AG04450 (cell line): ENCODE measurements around the gene TNFAIP8. TPM values are rescaled to one million over a fixed set of nuclear protein-coding genes. Genes with fewer than 3 reads are reported as not detected.
"Not testable (repeated sequence)": the region's sequence is repeated elsewhere in the genome, so short reads cannot be mapped to it uniquely, and the experiment has no call there.

Source experiments
- CTCF ChIA-PET: fragments of 300-600, 350-600 bp; formaldehyde crosslinking; extraction: SDS; loops from one replicate; lab custom pipeline; 2022; ENCODE audit warnings: antibody characterized with exemption, inconsistent platforms; lab: Charles Lee
- POLR2A ChIA-PET: fragments of 350-600 bp; formaldehyde crosslinking; extraction: SDS; loops from one replicate; lab custom pipeline; 2021; ENCODE audit warnings: antibody characterized with exemption, inconsistent platforms; lab: Yijun Ruan, JAX
- DNase-seq: peaks from one replicate; pipeline ENCODE4 v3.0.0-alpha.2; 2011; ENCODE audit warnings: low read depth, low spot score
- H3K27ac ChIP-seq: one replicate; pipeline ENCODE4 v1.5.1; 2012; ENCODE audit warnings: low read depth, low read length, control low read depth
- H3K27me3 ChIP-seq: one replicate; pipeline ENCODE4 v1.6.0; 2012; ENCODE audit warnings: low read length; ENCODE audit not compliant: control insufficient read depth, insufficient read depth
- H3K4me3 ChIP-seq: 2 replicates; pipeline ENCODE4 v1.5.1; 2011; ENCODE audit warnings: mild to moderate bottlenecking, low read depth, low read length, control low read depth
- H3K9me3 ChIP-seq: 2 replicates; pipeline ENCODE4 v1.5.1; 2012; ENCODE audit warnings: low read length; ENCODE audit not compliant: control insufficient read depth, insufficient read depth
- polyA plus RNA-seq: library from polyadenylated mRNA; depleted of rRNA; stranded (reverse); fragments of >200 nt; gene quantifications from 2 replicates; pipeline ENCODE4 v1.2.3, GENCODE V29; 2011
- TF ChIP-seq, protein P1 (sequence below): IDR thresholded peaks from 2 replicates; pipeline ENCODE4 v1.5.1; 2011; ENCODE audit warnings: low read depth, low read length, control low read depth, inconsistent platforms

TNFAIP8 gene
- polyA plus RNA-seq, 1 experiment = 56.4 TPM

DNA sequence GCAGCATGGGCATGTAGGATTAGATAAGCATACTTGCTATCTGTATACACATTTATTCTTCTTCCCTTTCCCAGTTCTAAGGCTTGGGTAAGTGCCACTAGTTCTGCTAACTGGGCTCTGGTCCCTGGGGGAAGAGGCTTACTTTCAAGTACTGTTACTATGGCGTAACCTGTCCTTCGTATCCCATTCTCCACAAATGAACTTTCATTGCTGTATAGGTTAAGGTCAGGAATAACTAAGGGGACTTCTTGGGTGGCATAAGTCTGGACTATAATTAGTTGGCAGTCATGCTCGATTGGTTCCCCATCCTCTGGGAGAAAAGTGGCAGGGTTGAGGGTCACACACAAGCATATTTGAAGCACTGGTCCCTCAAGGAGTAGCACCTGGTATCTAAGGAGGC lies 72.8 kb downstream of the TNFAIP8 start:
- H3K27me3 ChIP-seq, H3K9me3 ChIP-seq, POLR2A ChIA-PET, H3K4me3 ChIP-seq, H3K27ac ChIP-seq, DNase-seq, CTCF ChIA-PET: not testable (repeated sequence)

DNA sequence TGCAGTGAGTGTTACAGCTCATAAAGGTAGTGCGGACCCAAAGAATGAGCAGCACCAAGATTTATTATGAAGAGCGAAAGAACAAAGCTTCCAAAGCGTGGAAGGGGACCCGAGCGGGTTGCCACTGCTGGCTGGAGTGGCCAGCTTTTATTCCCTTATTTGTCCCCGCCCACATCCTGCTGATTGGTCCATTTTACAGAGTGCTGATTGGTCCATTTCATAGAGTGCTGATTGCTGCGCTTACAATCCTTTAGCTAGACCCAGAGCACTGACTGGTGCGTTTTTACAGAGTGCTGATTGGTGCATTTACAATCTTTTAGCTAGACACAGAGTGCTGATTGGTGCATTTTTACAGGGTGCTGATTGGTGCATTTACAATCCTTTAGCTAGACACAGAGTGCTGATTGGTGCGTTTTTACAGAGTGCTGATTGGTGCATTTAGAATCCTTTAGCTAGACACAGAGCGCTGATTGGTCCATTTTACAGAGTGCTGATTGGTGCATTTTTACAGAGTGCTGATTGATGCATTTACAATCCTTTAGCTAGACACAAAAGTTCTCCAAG lies 76.9 kb downstream of the TNFAIP8 start:
- POLR2A ChIA-PET, H3K27me3 ChIP-seq, H3K9me3 ChIP-seq, DNase-seq, H3K27ac ChIP-seq, H3K4me3 ChIP-seq: not testable (repeated sequence)
- CTCF ChIA-PET = interaction anchor here (4.4 kb wide), 1 partner anchor 445 kb away, joined by 72 read pairs; the partner anchor contains the start of gene DTWD2

DNA sequence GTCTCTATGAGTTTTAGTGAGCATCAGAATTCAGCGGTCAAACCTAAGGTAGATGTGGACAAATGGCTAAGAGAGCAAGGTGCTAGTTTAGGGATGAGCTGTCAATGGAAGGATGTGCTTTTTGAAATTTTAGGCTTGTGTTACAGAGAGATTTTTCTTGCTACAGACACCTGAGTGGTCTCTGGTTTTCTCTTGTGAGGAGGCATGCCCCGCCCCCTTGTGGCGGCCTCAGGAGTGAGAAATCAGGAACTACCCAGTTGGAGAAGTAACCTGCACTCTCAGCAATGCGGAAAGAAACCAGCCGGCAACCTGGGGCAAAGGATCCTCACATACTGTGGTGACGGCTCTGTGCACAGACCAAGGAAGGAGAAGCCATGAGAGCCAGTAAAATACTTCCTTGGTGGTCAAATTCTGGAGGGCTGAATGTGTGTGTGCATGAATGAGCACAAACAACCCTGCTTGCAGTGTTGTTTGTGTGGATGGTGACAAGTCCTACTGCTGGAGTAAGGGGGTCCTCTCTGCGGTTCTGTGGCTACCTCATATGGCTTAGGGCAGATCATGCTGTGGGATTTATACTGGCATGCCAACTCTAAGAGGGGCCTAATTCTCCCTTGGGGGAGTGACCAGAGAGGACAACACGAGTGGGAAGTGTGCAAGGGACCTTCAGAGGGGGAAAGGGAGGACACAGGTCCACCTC lies 79.8 kb downstream of the TNFAIP8 start:
- ChIA-PET CTCF (interaction anchor here (0.8 to 4.4 kb wide), 17 partner anchors 10 to 453 kb away, joined by 3 to 72 read pairs (median 5); partner anchors contain the start of genes DMXL1 and DTWD2), POLR2A (no interaction called here)
- peaks cover 5% of the 10 kb centered on the region; the same call in 1 of the 2 replicates for H3K9me3 ChIP-seq
- H3K27ac ChIP-seq = no peak overlapping the region
- TF ChIP-seq, protein P1, sequence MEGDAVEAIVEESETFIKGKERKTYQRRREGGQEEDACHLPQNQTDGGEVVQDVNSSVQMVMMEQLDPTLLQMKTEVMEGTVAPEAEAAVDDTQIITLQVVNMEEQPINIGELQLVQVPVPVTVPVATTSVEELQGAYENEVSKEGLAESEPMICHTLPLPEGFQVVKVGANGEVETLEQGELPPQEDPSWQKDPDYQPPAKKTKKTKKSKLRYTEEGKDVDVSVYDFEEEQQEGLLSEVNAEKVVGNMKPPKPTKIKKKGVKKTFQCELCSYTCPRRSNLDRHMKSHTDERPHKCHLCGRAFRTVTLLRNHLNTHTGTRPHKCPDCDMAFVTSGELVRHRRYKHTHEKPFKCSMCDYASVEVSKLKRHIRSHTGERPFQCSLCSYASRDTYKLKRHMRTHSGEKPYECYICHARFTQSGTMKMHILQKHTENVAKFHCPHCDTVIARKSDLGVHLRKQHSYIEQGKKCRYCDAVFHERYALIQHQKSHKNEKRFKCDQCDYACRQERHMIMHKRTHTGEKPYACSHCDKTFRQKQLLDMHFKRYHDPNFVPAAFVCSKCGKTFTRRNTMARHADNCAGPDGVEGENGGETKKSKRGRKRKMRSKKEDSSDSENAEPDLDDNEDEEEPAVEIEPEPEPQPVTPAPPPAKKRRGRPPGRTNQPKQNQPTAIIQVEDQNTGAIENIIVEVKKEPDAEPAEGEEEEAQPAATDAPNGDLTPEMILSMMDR = peak; percentile 83
- no peak overlapping the region for H3K4me3 ChIP-seq
- peak; percentile 23 for DNase-seq
- peaks cover 2% of the 10 kb centered on the region for H3K27me3 ChIP-seq

DNA sequence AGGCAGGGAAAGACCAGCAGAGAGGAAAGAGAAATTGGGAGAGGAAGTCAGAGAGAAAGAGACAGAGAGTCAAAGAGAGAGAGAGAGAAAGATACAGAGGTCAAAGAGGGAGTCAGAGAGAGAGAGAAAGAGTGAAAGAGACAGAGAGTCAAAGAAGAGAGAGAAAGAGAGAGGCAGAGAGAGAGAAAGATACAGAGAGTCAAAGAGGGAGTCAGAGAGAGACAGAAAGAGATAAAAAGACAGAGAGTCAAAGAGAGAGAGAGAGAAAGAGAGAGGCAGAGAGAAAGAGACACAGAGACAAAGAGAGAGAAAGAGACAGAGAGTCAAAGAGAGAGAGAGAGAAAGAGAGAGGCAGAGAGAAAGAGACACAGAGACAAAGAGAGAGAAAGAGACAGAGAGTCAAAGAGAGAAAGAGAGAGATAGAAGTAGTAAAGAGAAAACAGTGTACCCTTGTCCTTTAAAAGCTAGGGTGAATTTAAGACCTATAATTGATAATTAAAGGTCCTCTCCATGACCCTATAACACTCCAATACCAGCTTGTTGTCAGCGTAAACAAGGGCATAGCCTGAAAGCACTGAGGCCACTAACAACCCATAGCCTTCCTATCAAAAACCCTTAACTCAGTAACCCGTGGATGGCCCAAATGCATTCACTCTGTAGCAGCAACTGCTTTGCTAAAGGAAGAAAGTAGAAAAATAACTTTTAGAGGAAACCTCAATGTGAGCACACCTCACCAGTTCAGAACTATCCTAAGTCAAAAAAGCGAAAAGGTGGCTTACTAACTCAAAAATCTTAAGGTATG lies 82.2 kb downstream of the TNFAIP8 start:
- H3K27ac ChIP-seq, CTCF ChIA-PET, H3K4me3 ChIP-seq, H3K9me3 ChIP-seq, DNase-seq, H3K27me3 ChIP-seq: not testable (repeated sequence)
- POLR2A ChIA-PET = interaction anchor here (0.7 kb wide), 1 partner anchor 289 kb away, joined by 3 read pairs; no protein-coding TSS in a partner anchor

DNA sequence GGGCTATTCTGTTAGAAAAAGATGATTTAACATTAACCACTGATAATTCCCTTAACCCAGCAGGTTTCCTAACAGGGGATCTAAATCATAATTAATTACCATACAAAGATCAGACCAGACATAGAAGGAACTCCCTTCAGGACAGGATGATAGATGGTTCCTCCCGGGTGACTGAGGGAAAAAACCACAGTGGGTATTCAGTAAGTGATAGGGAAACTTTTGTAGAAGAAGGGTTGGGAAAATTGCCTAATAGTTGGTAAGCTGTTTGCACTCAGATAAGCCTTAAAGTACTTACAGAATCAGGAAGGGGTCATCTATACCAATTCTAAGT lies 82.7 kb downstream of the TNFAIP8 start:
- H3K4me3 ChIP-seq, POLR2A ChIA-PET, H3K27me3 ChIP-seq, H3K27ac ChIP-seq, DNase-seq, H3K9me3 ChIP-seq: not testable (repeated sequence)
- CTCF ChIA-PET = interaction anchor here (0.7 kb wide), 1 partner anchor 451 kb away, joined by 4 read pairs; no protein-coding TSS in a partner anchor

DNA sequence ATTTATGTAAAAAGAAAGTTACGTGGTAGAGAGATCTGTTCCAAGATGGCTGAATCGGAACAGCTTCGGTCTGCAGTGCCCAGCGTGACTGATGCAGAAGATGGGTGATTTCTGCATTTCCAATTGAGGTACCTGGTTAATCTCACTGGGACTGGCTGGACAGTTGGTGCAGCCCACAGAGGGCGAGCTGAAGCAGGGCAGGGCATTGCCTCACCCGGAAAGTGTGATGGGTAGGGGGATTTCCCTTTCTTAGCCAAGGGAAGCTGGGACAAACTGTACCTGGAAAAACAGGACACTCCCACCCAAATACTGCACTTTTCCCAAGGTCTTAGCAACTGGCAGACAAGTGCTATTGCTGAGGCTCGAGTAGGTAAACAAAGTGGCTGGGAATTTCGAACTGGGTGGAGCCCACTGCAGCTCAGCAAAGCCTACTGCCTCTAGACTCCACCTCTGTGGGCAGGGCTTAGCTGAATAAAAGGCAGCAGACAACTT lies 83.4 kb downstream of the TNFAIP8 start:
- H3K9me3 ChIP-seq = no peaks in the 10 kb centered on the region
- H3K27ac ChIP-seq = no peak overlapping the region
- no peak for DNase-seq
- no peaks in the 10 kb centered on the region for H3K27me3 ChIP-seq
- H3K4me3 ChIP-seq = no peak overlapping the region
- ChIA-PET POLR2A (no interaction called here), CTCF (interaction anchor here (0.7 kb wide), 1 partner anchor 452 kb away, joined by 4 read pairs; no protein-coding TSS in a partner anchor)
- TF ChIP-seq, protein P1 = no peak

DNA sequence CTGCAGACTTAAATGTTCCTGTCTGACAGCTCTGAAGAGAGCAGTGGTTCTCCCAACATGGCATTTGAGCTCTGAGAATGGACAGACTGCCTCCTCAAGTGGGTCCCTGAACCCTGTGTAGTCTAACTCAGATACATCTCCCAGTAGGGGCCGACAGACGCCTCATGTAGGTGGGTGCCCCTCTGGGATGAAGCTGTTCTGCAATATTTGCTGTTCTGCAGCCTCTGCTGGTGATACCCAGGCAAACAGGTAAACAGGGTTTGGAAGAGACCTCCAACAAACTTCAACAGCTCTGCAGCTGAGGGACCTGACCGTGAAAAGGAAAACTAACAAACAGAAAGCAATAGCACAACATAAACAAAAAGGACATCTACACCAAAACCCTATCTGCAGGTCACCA lies 83.8 kb downstream of the TNFAIP8 start:
- H3K27ac ChIP-seq, H3K27me3 ChIP-seq, H3K4me3 ChIP-seq, CTCF ChIA-PET, H3K9me3 ChIP-seq, POLR2A ChIA-PET, DNase-seq: not testable (repeated sequence)

DNA sequence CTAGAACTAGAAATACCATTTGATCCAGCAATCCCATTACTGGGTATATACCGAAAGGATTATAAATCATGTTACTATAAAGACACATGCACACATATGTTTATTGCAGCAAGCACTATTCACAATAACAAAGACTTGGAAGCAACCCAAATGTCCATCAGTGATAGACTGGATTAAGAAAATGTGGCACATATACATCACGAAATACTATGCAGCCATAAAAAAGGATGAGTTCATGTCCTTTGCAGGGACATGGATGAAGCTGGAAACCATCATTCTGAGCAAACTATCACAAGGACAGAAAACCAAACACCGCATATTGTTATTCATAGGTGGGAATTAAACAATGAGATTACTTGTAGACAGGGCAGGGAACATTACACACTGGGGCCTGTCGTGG lies 88.8 kb downstream of the TNFAIP8 start:
- H3K4me3 ChIP-seq, POLR2A ChIA-PET, DNase-seq, H3K9me3 ChIP-seq, CTCF ChIA-PET, H3K27ac ChIP-seq, H3K27me3 ChIP-seq: not testable (repeated sequence)
